ENCODE measurements around the gene SOAT2.
"Not testable (repeated sequence)": the region's sequence is repeated elsewhere in the genome, so short reads cannot be mapped to it uniquely, and the experiment has no call there.

SOAT2 gene

GRCh38 chr12:53082637-53083175 is 20.6 kb upstream of the SOAT2 start:
- FAIRE-seq, result no peak

GRCh38 chr12:53086361-53086760 is 16.9 kb upstream of the SOAT2 start:
- FAIRE-seq, result no peak

- no peak for FAIRE-seq
Measured at GRCh38 chr12:53090105-53090504, 13.2 kb upstream of the SOAT2 start.

- FAIRE-seq, result no peak
Measured at GRCh38 chr12:53090554-53090953, 12.7 kb upstream of the SOAT2 start.

GRCh38 chr12:53091756-53092155 is 11.5 kb upstream of the SOAT2 start:
- FAIRE-seq, result no peak

- FAIRE-seq, result no peak
Measured at GRCh38 chr12:53093777-53094393, 9.4 kb upstream of the SOAT2 start.

GRCh38 chr12:53094394-53094787 is 8.9 kb upstream of the SOAT2 start:
- no peak for FAIRE-seq

- FAIRE-seq, result not testable (repeated sequence)
Measured at GRCh38 chr12:53094796-53095595, 8.3 kb upstream of the SOAT2 start.

- not testable (repeated sequence) for FAIRE-seq
Measured at GRCh38 chr12:53095596-53095895, 7.7 kb upstream of the SOAT2 start.

- no peak for FAIRE-seq
Measured at GRCh38 chr12:53096089-53096741, 7.1 kb upstream of the SOAT2 start.

- no peak for FAIRE-seq
Measured at GRCh38 chr12:53096759-53097158, 6.5 kb upstream of the SOAT2 start.

GRCh38 chr12:53097207-53097563 is 6.1 kb upstream of the SOAT2 start:
- FAIRE-seq, result no peak

- no peak for FAIRE-seq
Measured at GRCh38 chr12:53097564-53098353, 5.5 kb upstream of the SOAT2 start, which contains the start of gene IGFBP6. TSS of gene IGFBP6 (plus strand) at chr12:53097667. CDS start at chr12:53097718, 51 bp downstream.

GRCh38 chr12:53098354-53098981 is 4.8 kb upstream of the SOAT2 start:
- FAIRE-seq, result no peak

GRCh38 chr12:53099071-53099882 is 4.0 kb upstream of the SOAT2 start:
- FAIRE-seq, result peak; percentile 98

- FAIRE-seq, result no peak
Measured at GRCh38 chr12:53100466-53101151, 2.7 kb upstream of the SOAT2 start.

GRCh38 chr12:53101266-53101665 is 2.0 kb upstream of the SOAT2 start:
- FAIRE-seq, result no peak

GRCh38 chr12:53101931-53102781 is 1.1 kb upstream of the SOAT2 start:
- FAIRE-seq, result no peak

- FAIRE-seq, result no peak
Measured at GRCh38 chr12:53103860-53104305, 597 bp downstream of the SOAT2 start.

GRCh38 chr12:53105256-53105655 is 2.0 kb downstream of the SOAT2 start:
- FAIRE-seq, result no peak
